DMS153 treated with DMSO at 0.1 percent for 48 hours (cell line): ENCODE measurements around the gene ZNF217.
A peak's percentile ranks its signal among the peaks of the same experiment; 100 is the strongest.
"Not testable (repeated sequence)": the region's sequence is repeated elsewhere in the genome, so short reads cannot be mapped to it uniquely, and the experiment has no call there.

Experiments used
- DNase-seq: peaks from one replicate; lab custom pipeline; 2025; ENCODE audit not compliant: unreplicated experiment; lab: John Stamatoyannopoulos, UW

Gene ZNF217

GRCh38 chr20:53598140-53599043, 4.8 kb upstream of the ZNF217 start:
- DNase-seq: no peak

- no peak for DNase-seq
Observed at GRCh38 chr20:53597521-53598120, 4.0 kb upstream of the ZNF217 start.

DNA sequence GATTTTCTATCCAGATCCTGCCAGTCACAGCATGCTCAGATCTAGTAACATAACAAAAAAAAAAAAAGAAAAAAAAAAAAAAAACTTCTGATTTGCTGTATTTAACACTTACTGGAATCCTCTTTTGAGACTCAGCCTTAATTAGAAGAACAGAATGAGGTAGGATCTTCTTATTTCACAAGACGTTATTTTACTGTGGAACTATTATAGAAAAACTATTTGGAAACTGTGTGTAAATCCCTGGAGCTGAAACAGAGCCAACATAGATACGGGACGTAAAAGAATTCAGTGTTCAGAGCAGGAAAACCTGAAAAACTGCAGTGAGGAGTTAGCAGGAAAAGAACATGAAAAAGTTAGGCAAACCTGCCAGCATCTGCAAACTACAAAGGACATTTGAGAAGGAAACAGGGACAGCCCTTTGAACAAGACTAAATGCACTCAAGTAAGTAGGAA, 3.4 kb upstream of the ZNF217 start:
- DNase-seq: no peak

GRCh38 chr20:53596189-53597001, 2.8 kb upstream of the ZNF217 start:
- not testable (repeated sequence) for DNase-seq

- not testable (repeated sequence) for DNase-seq
Observed at GRCh38 chr20:53595742-53596141, 2.1 kb upstream of the ZNF217 start.

DNA sequence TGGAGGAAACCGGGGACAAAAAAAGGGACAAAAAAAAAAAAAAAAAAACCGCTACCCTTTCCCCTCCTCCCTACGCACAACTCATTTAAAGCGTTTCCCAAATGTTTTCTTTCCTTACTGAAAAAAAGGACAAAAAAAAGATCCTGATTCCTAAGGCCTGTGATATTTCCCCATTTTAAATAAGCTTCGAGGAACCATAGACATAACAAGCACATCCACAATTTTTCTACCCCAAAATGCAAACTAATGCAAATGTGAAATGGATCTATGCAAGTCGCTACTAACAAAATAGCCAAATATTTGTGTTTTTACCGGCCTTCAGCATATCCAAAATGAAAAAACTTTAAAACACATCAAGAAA, 1.4 kb upstream of the ZNF217 start:
- no peak for DNase-seq

DNA sequence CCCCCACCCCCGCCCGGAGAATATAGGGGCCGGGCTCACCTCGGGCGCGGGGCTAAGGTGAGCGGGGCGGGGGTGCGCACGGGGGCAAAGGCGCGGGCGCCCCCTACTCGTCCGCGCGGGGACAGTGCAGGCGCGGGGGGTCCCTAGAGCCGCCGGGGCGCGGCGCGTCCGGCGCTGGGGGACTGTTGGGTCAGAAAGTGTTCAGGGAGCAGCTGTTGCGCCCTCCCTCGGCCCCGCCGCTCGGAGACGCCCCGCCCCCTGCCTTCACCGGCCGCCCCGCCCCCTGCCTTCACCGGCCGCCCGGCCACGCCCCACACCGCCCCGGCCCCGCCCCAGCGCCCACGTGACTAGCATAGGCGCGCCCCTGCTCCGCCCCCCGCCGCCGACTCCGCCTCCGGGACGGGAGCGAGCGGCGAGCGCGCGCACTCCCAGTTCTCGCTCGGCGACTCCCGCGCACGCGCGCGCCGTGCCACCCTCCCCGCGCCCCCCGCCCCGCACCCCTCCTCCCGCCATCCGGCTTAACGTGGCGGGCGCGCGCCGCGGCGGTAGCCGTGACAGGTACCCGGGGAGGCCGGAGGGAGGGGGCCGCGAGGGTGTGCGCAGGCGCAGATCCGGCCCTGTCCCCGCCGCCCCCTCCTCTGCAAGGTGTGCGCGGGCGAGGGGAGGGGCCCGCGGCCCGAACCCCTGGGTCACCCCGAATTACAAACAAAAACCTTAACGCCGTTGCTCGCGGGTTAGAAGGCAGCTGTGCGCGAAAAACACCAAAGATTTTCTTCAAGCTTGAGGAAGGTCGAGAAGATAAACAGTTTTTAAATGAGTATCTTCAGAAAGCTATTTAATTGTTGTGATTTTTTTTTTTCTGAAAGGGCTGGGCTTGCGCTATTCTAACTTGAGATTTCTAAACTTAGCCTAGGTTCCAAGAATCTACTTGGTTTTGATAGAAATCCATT, 704 bp upstream of the ZNF217 start:
- DNase-seq: peak; percentile 77

DNA sequence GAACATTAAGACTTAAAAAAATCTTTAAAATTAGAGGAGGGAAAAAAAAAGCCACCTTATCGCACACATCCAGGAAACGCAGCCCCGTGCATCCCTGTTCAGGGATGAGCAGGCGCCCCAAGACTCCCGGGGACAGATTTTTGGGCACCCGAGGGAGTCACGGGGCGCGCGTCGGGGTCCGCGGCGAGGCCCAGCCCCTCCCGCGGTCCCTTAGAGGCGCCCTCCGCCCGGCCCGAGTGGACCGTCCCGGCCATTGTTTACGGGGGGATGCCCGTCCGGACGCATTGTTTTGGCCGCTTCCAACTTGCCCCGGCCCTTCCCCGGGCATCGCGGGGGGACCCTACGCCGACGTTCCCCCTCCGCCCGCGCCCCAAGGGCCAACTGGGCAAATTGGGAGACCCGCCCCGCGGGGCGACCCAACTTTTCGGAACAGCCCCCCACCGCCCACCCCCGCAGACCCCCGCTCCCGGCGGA, 610 bp downstream of the ZNF217 start:
- no peak for DNase-seq

DNA sequence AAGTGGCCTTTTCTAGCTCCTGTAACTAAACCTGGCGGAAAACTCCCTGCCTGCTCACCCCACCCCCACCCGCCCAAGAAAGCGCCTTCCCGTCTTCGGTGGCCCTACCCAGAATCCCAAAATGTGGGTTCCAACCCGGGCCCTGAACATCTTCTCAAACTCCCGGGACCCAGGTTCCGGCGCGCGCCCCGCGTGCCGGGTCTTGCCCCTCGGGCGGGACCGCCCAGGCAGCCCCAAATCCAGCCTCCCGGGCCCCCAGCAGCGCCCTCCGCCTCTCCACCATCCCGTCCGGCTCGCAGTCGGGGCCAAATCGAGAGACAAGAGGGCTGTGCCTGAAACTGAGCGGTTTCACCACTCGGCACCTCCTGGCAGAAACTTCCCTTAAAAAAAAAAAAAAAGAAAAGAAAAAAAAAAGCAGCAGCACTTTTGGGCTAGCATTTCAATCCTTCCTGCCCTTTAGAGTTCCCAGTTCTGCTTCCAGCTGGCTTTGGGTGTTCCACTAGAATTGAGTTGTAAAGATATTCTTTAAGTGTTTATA, 1.1 kb downstream of the ZNF217 start:
- DNase-seq: not testable (repeated sequence)

DNA sequence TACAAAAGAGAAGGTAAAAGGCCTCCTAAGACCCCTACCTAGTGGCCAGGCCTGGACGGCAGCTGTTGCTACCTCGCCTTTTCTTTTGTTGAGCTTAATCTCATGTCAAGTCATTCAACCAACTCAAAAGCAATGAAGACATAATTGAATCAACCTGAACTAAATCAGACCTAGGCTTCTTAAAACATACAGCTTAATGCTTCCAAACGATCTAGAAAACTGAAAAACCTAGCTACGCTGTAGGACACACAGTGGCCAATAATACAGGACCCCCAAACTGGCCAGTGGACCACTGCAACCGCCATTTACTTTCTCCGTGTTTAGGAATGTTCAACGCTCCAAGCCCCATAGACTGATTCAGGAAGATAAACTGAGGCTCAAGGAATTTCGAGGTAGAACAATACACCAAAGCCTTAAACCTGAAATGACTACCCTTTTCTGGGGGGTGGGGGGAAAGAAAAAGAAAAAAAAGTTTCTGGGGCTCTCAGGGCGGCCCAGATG, 1.6 kb downstream of the ZNF217 start:
- DNase-seq: not testable (repeated sequence)

DNA sequence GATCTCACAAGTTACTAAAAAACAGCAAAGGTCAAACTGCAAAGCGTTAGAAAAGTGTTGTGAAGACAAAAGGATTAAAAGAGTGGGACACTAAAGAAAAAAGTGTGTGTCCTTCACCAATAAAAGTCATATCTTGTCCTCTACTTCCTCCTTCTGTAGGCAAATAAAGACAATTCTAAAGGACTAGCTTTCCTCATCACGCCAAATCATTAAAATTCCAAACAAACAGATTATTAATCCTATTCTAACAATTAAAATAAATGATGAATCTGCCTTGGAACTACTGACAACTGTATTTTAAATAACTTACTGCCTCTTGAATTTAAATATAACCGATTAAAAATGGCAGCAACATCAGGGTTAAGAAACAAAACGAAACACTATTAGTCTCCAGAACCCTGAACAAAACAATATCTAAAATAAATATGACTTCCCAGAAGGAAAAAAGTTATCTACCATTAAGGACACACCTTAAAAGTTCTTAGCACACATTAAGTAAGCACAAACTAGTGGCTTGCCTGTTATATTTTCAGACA, 2.4 kb downstream of the ZNF217 start:
- not testable (repeated sequence) for DNase-seq

- DNase-seq: not testable (repeated sequence)
Observed at GRCh38 chr20:53590608-53591007, 3.0 kb downstream of the ZNF217 start.

GRCh38 chr20:53590122-53590521, 3.5 kb downstream of the ZNF217 start:
- DNase-seq: not testable (repeated sequence)

DNA sequence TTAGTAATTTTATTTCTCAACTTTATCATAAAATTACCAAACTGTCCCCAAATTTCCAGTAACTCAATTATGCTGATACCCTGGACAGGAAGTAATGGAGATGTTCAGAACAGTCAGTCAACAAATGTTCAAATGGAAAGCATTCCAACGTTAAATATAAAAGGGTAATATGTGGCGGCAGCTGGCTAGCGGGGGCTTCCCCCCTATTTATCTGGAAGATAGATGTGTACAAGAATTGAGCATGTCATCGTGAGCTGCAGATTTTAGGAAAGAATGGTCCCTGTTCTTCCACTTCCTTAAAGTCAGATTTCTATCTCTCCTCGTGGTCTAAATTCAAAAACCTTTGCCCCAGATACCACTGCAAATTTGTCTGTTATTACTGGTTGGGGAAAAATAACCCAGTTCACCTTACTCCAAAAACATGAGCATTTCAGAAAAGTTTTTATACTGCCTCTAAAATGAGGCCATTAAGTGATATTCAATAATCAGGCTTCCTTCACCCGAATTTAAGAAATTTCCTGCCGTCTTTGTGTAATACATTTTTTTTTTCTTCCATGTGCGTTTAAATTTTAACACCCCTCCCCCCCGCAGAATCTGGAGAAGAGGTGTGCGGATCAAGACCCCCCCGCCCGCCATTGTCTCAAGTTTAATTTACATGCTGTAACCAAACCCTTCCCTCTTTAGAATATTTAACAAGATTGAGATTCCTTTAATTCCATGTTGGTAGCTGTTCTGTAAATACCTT, 4.1 kb downstream of the ZNF217 start:
- not testable (repeated sequence) for DNase-seq

- DNase-seq: not testable (repeated sequence)
Observed at GRCh38 chr20:53587157-53587703, 6.4 kb downstream of the ZNF217 start.

- no peak for DNase-seq
Observed at GRCh38 chr20:53586640-53587039, 7.0 kb downstream of the ZNF217 start.

- not testable (repeated sequence) for DNase-seq
Observed at GRCh38 chr20:53585910-53586309, 7.7 kb downstream of the ZNF217 start.

DNA sequence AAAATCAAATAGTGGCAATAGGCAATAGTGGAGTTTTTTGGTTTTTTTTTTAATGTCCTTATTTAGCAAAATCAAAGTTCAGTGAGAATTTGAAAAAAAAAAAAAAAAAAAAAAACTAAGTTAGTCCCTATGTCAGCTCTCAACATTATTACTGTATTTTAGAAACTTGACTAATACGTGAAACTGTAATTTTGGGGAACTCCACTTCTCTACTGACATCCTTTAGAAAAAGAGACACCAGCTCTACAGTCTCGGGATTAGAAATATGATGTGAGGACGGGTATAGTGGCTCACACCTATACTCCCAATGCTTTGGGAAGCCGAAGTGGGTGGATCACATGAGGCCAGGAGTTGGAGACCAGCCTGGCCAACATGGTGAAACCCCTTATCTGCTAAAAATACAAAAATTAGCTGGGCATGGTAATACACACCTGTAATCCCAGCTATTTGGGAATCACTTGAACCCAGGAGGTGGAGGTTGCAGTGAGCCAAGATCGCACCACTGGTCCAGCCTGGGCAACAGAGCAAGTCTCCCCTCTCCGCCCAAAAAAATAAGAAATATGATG, 8.6 kb downstream of the ZNF217 start:
- DNase-seq: not testable (repeated sequence)
